Measurements from ENCODE around the gene SIRPD.
A peak's percentile ranks its signal among the peaks of the same experiment; 100 is the strongest.
"Not testable (repeated sequence)": the region's sequence is repeated elsewhere in the genome, so short reads cannot be mapped to it uniquely, and the experiment has no call there.

Gene SIRPD

GRCh38 chr20:1505361-1505760, 52.1 kb downstream of the SIRPD start:
- in situ Hi-C loops (cut with HindIII; ENCODE audit: low pct_ligation_motif_present, low pct_unique_long_range_greater_than_20kb, low sequenced_read_pairs) = no loop called here
- no peak for DNase-seq

DNA sequence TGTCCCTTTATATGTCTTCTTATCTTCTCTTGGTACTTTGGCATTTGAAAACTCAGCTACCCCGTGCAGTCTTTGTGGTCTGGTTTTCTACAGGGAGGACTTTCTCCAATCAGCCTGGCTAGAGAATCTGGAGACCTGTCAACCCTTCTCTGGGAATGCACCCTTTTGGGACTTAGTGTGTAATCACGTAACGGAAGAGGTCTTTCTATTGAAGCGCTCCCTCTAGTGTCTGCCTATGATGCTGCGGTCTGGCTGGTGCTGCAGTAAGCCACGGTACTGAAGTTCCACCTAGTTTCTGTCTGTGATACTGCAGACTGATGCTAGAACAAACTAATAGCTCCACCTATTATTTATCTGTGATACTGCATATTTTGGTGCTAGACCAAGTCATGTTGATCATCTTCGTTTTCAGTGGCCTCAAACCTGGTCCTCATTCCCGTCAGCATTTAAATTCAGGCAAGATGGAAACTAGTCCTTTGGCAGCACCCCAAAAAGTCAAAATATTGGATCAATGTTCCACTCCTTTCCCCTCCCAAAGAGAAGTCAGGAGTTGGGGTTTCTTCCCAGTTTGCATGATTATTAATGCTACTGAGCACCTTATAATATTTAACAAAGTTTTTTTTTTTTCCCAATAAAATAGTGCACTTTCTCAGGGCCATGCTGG, 53.8 kb downstream of the SIRPD start:
- in situ Hi-C loops (cut with HindIII; ENCODE audit: low pct_ligation_motif_present, low pct_unique_long_range_greater_than_20kb, low sequenced_read_pairs) = no loop called here
- peak; percentile 91 for DNase-seq

- in situ Hi-C loops (cut with HindIII; ENCODE audit: low pct_ligation_motif_present, low pct_unique_long_range_greater_than_20kb, low sequenced_read_pairs) = no loop called here
- DNase-seq = no peak
Observed at GRCh38 chr20:1500496-1500895, 57.0 kb downstream of the SIRPD start.

DNA sequence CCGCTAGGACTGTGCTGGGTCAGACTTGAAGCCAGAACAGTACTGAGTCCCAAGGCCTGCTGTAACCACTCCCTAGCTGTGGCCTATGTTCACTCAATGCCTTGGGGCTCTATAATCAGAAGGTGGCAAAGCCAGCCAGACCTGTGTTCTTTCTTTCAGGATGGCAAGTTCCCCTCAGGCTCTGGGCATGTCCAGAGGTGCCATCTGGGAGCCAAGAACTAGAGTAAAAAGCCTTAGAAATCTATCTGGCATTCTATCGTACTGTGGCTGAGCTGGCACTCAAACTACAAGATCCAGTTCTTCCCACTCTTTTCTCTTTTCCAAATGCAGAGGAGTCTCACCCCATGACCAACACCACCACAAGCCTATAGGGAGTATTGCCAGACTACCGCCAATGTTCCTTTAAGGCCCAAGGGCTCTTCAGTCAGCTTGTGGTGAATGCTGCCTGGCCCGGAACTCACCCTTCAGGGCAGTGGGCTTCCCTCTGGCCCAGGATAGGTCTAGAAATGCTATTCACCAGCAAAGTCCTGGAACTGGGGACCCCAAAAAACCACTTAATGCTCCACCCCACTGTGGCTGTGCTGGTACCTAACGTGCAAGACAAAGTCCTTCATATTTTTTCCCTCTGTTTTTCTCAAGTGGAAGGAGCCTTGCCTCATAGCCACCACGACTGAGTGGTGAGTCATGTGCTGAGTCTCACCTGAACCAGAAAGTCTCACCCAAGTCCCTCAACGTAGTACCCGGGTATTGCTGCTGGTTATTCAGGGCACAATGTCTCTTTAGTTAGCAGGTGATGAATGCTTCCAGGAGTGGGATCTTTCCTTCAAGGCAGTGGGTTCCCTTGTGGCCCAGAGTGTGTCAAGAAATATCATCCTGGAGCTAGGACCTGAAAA, 57.7 kb downstream of the SIRPD start:
- in situ Hi-C loops (cut with HindIII; ENCODE audit: low pct_ligation_motif_present, low pct_unique_long_range_greater_than_20kb, low sequenced_read_pairs) = no loop called here
- no peak for DNase-seq

GRCh38 chr20:1497371-1497770, 60.1 kb downstream of the SIRPD start:
- in situ Hi-C loops (cut with HindIII; ENCODE audit: low pct_ligation_motif_present, low pct_unique_long_range_greater_than_20kb, low sequenced_read_pairs) = not testable (repeated sequence)

GRCh38 chr20:1496930-1497329, 60.6 kb downstream of the SIRPD start:
- no peak for DNase-seq
- in situ Hi-C loops (cut with HindIII; ENCODE audit: low pct_ligation_motif_present, low pct_unique_long_range_greater_than_20kb, low sequenced_read_pairs) = no loop called here

More at GRCh38 chr20:1497371-1497770, 60.1 kb downstream of the SIRPD start:
- not testable (repeated sequence) for DNase-seq

DNA sequence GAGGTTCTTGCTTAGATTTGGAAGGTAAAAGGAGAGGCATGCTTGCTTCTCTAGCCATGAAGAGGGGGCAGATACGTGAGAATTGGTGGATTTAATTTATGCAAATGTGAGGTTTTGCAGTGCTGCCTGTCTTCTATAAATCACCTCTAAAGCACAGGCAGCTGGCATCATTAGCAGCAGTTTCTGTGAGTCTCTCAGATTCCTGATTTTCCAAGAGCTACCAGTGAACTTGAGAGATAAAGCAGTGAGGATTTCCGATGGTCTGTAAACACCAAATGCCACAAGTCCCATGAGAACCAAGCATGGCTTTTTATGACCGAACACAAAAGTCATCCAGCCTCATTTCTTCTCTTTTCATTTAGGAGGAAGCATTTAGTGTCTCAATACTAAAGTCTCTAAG, 63.1 kb downstream of the SIRPD start:
- DNase-seq = no peak
- in situ Hi-C loops (cut with HindIII; ENCODE audit: low pct_ligation_motif_present, low pct_unique_long_range_greater_than_20kb, low sequenced_read_pairs) = no loop called here

GRCh38 chr20:1493536-1493935, 64.0 kb downstream of the SIRPD start:
- in situ Hi-C loops (cut with HindIII; ENCODE audit: low pct_ligation_motif_present, low pct_unique_long_range_greater_than_20kb, low sequenced_read_pairs) = no loop called here
- no peak for DNase-seq

GRCh38 chr20:1491860-1492642, 65.5 kb downstream of the SIRPD start:
- no peak for DNase-seq
- in situ Hi-C loops (cut with HindIII; ENCODE audit: low pct_ligation_motif_present, low pct_unique_long_range_greater_than_20kb, low sequenced_read_pairs) = no loop called here

DNA sequence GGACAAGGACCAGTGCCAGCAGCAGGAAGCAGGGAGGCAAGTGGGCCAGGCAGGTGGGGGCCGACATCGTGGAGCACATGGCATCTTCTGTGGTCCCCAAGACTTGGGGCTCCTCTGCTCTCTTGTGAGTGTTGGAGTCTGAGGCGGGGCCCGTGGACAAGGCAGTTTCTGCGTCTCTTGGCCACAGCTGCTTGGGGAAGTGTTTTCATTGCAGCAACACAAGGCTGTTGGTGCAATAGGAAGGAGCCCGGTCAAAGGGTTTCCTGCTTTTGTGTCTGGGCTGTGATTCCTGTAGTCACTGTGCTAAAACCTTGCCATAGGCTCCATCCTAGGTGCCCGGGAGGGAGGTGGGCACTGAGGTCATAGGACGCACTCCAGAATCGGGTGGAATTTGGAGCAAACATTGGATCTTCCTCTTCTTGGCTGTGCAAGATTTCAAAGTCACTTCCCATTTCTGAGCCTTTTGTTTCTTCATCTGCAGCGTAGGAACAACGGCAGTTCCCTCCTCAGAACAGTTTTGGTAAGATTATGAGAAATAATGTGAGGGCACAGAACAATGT, 66.1 kb downstream of the SIRPD start, which contains the start of gene SIRPB2:
TSS of gene SIRPB2 (minus strand) at position 140 of the 560 bp plus-strand sequence. CDS start at position 79, 61 bp downstream.
- in situ Hi-C loops (cut with HindIII; ENCODE audit: low pct_ligation_motif_present, low pct_unique_long_range_greater_than_20kb, low sequenced_read_pairs) = no loop called here
- no peak for DNase-seq

DNA sequence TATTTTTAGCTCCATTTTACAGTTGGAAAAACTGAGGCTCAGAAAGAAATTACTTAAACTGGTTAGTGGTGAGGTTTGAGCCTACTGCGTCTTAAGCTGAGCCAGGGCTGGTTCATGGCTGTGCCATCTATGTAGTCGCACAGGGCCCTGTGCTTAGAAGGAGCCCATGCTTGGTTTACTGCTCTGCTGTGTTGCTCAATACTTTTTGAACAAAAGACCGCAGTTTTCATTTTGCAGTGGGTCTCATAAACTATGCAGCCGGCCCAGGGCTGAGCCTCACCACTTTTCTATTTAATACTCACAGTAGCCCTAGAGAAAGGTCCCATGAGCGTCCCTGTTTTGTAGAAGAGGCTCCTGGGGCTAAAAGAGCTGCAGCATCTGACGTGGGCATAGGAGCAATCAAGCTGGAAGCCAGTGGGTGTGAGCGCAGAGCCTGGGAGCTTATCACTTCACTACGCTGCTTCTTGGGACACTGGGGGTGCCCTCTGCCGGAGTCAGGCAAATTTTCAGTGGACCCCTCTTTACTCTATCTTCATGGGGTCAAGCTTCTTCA, 66.8 kb downstream of the SIRPD start:
- no peak for DNase-seq
- in situ Hi-C loops (cut with HindIII; ENCODE audit: low pct_ligation_motif_present, low pct_unique_long_range_greater_than_20kb, low sequenced_read_pairs) = no loop called here

DNA sequence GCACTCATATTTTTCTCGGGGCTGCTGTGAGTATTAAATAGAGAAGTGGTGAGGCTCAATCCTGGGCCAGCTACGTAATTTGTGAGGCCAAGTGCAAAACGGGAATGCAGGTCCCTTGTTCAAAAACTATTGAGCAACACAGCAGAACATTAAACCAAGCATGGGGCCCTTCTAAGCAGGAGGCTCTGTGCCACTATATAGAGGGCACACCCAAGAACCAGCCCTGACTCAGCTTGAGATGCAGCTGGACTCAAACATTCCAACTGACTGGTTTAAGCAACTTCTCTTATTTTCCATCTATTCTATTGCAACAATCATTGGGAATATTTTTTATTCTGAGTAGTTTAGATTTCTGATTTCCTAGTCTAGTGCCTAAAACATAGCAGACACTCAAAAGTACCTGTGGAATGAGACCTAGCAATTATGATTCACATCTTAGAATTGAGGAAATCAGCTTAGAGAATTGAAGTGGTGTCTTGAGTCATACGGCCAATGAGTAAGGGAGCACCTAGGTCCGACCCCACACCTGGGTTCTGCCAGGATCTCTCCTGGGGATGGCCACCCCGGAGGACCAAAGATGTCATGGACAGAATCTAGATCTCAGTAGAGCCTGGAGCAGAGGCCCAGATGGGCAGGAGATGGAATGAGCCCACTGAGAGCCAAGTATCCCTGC, 67.6 kb downstream of the SIRPD start:
- DNase-seq = no peak
- in situ Hi-C loops (cut with HindIII; ENCODE audit: low pct_ligation_motif_present, low pct_unique_long_range_greater_than_20kb, low sequenced_read_pairs) = no loop called here

GRCh38 chr20:1489325-1489724, 68.2 kb downstream of the SIRPD start:
- in situ Hi-C loops (cut with HindIII; ENCODE audit: low pct_ligation_motif_present, low pct_unique_long_range_greater_than_20kb, low sequenced_read_pairs) = no loop called here

GRCh38 chr20:1486566-1486965, 70.9 kb downstream of the SIRPD start:
- DNase-seq = no peak
- in situ Hi-C loops (cut with HindIII; ENCODE audit: low pct_ligation_motif_present, low pct_unique_long_range_greater_than_20kb, low sequenced_read_pairs) = no loop called here

More at GRCh38 chr20:1489325-1489724, 68.2 kb downstream of the SIRPD start:
- DNase-seq = no peak

- no peak for DNase-seq
- in situ Hi-C loops (cut with HindIII; ENCODE audit: low pct_ligation_motif_present, low pct_unique_long_range_greater_than_20kb, low sequenced_read_pairs) = no loop called here
Observed at GRCh38 chr20:1484438-1485116, 72.9 kb downstream of the SIRPD start.

Data from ACHN (cell line).